ENCODE data around the gene LPIN1.
"Not testable (repeated sequence)": the region's sequence is repeated elsewhere in the genome, so short reads cannot be mapped to it uniquely, and the experiment has no call there.

Gene LPIN1

DNA sequence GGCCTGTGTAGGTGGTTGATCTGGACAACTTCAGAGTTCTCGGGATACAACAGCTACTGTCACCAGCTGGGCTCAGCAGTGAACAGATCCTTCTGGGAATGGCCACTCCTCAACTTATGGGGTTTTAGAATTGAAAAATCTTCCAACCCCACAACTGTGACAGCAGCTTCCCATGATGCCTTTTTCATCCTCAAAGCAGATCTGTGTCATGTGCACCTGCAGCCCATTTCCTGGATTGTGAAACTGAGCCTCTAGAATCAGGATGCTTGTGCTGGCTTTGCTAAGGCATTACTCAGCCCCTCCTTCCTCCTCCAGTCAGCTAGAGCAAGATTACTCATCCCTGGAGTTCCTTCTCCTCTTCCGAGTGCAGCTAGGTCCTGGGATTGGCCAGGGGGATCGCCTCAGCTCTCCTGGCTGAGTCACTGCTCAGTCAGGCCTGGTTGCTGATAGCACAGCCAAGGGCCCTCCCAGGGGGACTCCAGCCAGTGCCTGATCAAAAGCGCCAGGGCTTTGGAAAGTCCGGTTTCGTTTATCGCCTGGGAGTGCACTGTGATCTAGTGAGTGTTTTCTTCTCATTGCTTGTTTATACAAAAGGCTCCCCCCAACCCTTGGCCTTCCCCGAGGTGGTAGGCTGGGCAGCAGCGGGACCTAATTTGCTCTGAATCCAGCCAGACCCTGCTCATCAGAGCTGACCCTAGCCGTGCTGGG, 2.4 kb upstream of the LPIN1 start:
- DNase-seq = peak; percentile 85

DNA sequence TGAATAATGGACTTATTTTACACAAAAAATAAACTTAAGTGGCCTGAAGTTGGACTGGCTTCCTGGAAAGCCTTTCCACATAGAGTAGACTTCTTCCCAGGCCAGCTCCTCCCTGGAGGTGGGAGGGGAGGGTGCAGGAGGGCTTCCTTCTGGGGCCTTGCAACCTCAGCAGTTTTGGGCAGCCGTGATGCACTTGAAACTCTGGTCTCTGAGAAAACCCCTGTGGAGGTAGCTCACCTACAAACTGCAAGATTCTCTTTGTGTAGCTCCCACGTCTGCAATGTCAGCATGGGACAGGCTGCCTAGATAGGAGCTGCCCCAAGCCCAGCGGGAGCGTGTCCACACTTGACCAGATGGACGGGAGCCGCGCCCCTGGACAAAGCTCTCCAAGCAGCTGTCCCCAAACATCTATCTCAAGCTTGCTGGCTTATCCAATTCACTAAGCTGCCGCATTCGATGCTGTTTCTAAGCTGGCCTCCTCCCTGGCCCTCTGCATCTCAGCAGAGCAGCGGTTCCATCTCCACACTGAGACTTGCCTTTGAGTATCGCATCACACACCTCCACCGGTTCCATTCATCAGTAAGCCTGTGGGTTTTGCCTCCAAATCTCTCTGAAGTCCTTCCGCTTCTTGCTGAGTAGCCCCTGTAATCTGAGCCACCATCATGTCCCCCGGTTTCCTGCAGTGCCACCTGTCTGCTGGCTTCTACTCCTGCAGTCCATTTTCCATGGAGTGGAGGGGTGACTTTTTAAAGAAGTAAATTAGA, 1.6 kb upstream of the LPIN1 start:
- peak; percentile 74 for DNase-seq

DNA sequence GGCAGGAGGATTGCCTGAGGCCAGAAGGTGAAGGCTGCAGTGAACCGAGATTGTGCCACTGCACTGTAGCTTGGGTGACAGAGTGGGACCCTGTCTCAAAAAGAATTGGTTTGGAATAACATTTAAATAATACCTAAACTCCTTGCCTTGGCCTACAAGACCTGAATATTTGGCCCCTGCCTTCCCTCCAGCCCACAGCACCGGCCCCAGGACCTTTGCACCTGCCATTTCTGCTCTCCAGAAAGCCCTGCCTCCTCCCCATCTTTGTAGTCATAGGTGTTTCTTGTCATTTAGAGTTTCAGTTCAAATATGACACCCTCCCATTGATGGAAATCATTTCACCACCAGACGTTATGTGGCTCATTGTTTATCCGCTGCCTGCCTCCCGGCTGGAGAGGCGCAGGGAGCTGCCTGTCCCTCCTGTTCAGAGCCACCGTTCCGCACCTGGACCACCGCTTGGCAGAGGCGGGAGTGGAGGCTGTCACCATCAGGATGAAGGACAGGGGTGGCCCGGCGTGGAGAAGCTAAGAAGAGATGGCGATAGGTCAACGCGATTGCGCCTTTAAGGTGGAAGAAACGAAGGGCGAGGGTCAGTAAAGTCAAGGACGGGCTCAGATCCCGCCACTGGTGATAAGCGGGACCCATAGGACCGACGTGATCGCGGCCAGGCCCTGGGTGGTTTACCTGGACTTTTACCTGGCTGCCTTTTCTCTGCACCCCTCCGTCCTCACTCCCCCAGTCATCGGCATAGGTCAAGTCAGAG, 638 bp upstream of the LPIN1 start:
- no peak for DNase-seq

DNA sequence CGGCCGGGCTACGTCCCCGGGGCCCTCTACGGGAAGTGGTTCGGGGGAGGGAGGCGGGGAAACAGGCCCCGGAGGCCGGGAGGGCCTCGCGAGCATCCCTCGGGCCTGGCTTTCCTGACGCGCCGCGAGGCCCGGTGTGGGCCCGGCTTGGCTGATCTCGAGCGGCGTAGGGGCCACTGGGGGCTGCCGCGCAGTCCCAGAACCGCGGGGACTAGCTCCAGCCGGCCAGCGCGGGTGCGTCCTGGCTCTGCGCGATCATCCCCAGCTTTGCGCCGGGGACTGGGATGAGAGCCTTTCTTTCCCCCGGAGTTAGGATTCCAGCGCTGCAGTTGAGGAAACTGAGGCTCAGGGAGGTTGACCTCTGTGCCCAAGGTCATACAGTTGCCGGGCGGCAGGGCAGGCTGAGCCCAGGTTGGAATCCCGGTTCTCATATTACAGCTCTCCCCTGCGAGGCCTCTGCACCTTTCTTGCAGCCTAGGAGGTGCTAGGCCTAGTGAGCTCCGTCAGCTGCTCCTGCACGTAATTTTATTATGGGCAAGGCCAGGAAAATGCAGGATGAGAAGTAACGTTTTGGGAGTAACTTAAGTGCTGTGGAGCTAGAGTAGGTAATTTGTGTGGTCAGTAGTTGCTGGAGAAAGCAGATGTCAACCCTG, 501 bp downstream of the LPIN1 start:
- DNase-seq = peak; percentile 81

DNA sequence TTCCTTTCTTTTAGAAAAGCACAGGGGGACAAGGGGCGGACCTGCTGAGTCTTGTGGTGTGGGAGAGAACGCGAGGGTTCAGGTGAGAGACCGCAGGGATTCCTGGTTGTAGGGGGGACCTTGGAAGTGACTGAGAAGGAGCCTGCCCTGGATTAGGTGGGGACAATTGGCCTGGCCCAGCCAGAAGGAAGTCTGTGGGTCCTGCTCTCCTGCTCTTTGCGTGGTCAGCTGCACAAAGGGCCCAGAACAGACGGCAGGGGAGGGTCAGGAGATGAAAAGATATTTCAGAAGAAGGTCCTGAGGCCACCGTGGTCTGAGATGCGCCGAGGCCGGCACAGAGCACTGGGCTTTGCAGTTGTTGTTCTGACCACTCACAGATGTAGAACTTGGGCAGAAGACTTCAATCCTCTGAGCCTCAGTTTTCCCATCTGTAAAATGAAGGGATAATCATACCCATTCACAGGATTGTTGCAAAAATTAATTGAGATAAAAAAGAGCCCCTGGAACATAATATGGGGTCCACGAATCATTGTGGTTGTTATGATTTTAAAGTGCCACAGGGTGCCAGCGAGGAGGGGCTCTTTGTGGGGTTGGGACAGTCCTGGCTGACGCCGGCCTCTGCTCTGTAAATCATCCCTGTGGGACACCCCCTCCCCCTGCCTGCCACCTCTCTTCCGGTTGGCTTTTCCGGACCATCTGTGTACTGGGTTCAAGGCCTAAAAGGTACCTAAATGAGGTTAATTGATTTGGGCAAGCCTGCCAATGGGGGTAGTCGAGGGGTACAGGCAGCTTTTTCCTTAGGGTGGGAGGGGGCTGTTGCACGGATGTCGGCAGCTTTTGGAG, 1.8 kb downstream of the LPIN1 start:
- peak; percentile 37 for DNase-seq

DNA sequence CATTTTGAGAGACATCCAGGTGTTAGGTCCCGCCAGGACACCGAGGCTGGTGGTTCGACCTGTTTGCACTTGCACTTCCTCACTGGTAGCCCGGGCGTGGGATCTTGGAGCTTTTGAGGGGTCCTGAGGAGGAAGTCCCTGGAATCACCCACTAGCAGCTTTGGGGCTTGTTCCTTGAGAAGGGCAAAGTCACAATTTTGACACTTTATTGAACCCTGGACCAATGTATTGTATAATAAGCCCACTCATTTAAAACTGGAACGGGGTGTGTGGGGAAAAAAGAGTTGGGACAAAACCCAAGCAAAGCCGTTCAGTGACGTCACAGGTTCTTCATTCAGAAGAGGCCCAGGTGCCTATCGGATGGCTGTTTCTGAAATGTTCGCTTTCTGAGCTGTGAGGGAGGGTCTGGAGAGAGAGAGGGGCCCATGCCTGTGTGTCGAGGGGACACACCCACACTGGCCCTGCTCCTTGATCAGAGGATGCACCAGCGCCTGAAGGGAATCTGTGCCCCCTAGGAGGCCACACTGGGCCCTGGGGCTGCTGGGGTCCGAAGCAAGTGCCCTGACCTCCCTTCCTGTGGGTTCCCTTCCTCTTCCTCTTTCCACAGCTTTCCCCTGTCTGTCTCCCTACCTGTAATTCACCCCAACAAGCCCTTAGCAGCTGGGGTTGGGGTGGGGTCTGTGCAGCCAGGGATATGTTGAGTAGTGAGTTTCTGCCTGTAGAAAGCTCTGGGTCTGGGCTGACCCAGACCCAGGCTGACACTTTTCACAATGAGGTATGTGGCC, 2.6 kb downstream of the LPIN1 start:
- no peak for DNase-seq

DNA sequence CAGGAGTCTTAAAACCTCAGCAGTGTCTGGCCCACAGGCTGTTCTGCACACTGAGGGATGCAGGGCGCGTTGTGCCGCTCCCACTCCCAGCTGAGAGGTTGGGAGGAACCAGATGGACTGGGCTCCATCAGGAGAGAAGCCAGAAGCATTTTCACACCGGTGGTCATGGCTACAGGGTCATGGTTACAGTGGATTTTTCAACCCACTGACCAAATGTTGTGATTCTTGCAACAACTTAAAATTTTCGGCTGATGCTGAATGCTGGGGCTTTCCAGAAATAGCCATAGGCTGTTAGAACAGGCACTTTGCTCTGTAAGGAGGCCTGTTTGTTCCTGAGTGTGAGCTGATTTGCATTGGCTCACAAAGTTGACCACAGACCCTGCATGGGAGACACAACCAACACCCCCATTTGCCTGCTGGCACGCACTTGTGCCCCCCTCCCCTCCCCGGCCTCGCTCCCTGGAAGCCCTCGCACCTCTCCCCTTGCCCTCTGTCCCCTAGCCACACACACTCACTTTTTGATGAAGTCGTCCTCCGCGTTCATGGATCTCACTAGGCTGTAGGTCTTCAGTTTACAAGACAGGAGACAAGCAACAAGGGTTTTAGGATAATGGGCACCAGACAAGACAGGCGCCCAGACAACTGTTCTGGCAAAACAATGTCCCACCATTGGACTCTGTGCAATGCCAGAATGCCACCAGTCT, 3.4 kb downstream of the LPIN1 start:
- no peak for DNase-seq

DNA sequence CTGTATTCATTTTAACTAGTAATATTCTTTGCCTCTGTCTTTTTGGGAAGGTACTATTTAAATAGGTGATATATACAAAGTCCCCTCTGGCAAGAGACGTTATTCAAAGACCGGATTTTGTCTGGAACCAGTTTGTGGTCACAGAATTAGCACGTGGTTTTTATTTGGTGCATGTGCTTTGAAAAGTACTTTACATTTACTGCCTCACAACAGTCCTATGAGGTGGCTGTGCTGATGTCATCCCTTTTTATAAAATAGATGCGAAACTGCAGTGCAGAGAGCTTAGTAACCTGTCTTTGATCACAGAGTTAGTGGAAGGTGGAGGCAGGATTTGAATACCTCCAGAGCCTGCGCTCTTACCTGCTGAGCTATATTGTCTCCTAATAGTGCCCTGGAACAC, 4.0 kb downstream of the LPIN1 start:
- no peak for DNase-seq

DNA sequence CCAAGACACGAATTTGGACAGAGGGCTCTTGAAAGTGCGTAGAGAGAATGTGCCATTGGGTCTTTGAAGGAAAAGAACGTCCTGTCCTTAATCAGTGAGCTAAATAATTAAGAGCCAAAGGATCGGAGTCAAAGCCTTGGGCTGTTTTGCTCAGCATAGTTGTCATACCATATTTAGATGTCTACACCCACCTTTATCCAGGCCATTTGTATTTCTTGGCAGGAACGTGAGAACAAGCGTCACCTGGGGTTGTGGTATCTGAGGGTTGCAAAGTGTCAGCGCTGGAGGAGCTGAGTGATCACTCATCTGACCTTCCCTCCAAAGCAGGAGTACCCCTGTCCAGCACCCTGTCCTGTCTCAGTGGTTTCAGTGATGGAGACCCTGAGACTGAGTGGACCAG, 4.5 kb downstream of the LPIN1 start:
- DNase-seq = no peak

DNA sequence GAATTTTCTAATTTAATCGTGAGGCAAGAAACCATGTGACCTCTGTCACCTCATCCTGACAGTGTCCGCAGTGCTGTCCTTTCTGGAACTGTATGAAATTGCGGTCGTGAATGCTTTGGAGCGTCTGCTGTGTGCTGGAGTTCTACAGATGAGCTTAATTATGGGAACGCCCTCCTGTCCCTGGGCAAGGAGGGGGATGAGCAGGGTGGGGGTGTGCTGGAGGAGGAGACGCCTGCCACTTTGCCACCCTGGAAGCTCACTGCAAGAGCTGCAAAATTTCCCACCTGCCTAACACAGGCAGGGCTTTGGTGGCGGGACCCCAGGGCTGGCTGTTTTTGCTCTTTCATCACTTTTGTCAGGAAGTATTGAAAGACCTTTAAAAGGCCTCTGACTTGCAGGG, 6.5 kb downstream of the LPIN1 start:
- DNase-seq = no peak

DNA sequence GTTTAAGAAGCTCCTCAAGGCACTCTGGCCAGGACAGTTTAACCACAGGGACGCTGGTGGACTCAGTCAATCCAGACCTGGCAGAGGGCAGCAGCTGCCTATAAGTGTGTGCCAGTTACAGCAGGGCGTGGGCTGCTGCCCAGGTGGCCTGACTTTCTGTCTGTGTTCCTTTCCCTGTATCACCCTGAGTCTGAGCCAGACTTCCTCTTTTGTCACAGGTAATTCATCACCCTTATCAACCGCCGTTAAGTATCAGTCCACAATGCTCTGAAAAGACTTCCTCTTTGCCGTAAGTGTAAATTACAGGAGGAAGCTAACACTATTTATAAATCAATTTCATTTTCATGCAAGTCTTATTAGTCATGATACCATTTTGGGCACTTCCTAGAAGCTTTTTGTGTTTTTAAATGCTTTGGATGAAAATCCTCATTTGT, 7.0 kb downstream of the LPIN1 start:
- no peak for DNase-seq

DNA sequence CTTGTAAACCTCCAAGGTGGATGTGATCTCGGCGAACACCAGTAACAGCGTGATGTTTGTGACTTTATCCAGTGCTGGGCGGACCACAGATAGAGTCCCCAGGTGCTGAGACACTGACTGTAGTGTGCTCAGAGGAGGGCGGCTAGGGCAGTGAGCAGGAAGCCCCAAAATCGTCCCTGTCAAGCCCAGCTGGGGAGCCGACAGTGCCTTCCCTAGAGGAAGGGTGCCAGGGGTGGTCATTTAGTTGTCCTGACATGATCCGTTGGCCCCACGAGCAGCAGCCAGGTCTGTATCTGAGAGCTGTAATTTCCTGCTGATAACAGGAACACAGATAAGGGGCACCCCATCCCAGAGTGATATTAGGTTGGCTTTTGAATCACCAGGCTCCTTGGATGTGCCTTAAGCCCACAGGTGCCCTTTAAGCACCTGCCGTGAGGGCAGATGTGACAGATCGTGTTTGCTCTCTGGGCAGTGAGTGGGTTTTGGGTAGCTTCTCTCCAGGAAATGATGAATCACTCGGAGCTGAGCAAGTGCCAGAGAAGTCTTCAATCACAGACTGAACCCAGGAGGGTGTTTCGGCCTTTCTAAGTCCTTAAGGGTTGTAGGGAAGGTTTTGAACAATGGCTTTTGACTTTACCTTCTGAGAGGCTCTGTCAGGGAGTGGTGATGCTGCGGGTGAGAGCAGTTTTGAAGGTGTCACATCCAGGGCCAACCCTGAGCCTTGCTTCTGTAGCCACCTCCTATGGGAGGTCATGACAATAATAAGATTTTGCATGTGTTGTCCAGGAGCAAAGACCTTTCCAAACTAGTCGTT, 7.7 kb downstream of the LPIN1 start:
- no peak for DNase-seq

DNA sequence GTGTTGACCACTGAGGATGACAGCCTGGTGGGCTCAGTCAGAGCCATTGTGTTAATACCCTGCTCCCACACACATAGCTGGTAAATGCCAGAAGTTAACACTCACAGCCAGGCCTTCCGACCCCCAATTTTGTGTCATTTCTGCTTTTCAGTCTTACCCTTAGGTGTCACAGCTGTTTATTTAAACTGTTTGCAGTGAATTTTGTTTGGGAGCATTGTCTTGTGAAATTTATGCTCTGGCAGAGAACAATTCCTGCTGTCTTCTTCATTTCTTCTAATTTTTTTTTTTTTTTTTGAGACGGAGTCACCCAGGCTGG, 8.2 kb downstream of the LPIN1 start:
- no peak for DNase-seq

DNA sequence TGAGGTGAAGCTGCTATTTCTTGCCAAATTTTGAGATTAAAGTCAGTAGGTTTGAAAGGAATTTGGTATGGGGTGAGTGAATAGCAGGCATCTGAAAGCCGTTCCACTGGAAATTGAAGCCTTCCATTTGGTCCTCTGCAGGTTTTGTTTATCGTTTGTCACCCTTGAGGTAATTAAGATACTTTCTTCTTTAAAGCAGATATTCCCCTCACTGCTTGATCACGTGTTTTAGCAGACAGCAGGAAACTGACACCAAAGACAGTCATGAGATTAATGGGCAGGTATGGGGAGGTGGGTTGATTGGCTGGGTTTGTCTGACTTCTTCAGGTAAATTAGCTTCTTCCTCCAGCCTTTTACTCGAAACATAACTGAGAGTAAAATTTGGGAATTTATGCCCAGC, 10.7 kb downstream of the LPIN1 start:
- DNase-seq = no peak

DNA sequence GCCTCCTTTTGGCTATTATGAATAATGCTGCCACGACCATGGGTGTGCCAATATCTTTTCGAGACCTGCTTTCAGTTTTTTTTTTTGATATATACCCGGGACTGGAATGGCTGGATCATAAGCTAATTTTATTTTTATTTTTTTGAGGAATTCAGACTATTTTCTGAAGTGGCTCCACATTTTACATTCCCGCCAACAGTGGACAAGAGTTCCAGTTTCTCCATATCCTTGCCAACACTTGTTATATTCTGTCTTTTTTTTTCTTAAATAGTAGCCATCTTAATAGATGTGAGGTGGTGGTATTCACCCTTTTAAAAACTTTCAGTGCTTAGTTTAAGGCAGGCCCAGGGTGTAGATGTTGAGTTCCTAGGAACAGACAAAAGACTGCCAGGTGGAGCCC, 11.8 kb downstream of the LPIN1 start:
- DNase-seq = no peak

DNA sequence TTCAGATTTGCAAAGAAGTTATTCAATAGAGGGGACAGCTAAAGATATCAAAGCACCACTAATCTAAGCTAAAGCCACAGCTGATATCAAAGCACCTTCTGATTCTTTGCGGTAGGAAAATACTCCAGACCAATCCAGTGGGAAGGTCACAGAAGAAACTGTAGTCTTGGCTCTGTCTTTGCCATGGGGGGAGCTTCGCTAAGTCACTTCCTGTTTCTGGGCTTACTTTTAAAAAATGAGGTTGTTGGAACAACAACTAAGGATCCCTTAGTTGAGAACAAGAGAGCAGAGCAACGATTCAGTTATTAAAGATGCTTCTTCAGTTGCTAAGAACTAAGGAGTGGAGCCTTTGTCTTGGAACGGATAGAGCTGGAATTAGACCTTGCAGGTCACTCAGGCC, 12.2 kb downstream of the LPIN1 start:
- no peak for DNase-seq

DNA sequence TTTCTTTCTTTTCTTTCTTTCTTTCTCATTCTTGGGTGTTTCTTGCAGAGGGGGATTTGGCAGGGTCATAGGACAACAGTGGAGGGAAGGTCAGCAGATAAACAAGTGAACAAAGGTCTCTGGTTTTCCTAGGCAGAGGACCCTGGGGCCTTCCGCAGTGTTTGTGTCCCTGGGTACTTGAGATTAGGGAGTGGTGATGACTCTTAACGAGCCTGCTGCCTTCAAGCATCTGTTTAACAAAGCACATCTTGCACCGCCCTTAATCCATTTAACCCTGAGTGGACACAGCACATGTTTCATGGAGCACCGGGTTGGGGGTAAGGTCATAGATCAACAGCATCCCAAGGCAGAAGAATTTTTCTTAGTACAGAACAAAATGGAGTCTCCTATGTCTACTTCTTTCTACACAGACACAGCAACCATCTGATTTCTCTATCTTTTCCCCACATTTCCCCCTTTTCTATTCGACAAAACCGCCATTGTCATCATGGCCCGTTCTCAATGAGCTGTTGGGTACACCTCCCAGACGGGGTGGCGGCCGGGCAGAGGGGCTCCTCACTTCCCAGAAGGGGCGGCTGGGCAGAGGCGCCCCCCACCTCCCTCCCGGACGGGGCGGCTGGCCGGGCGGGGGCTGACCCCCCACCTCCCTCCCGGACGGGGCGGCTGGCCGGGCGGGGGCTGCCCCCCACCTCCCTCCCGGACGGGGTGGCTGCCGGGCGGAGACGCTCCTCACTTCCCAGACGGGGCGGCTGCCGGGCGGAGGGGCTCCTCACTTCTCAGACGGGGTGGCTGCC, 12.9 kb downstream of the LPIN1 start:
- not testable (repeated sequence) for DNase-seq

DNA sequence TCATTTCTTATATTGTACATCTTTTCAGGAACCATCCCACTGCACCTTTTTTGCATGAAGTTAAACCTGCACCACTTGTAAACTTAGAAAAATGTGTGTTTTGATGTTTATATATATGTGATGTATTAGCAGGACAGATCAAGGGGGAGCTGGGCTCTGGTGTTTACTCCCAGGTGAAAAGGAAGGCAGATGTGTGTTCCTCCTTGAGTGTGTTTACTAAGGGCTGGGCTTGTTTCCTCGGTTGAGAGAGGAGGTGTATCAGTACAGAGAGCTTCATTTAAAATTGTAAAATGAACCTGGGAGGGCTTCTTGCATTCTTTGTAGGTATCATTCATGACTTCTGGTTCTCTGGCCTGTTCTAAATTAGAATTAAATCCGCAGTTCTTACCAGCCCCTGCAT, 14.8 kb downstream of the LPIN1 start:
- no peak for DNase-seq

DNA sequence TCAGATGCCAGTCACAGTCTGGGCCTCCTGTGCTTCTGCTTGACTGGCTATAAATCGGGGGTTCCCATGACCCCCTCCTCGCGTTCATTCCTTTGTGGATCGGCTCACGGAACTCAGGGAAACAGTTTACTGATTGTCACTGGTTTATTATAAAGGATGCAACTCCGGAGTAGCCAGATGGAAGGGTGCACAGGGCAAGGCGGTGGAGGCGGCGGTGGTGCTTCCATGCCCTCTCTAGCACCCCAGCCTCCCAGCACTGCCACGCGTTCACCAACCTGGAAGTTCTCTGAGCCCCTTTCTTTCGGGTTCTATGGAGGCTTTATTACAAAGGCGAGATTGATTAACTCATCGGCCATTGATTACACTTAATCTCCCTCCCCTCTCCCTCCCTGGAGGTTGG, 15.6 kb downstream of the LPIN1 start:
- DNase-seq = no peak

All from retina (tissue), 1 donor.